Duodenal mucosa (tissue), 2 donors: Measurements from ENCODE around the gene PEX26.
"Not testable (repeated sequence)": the region's sequence is repeated elsewhere in the genome, so short reads cannot be mapped to it uniquely, and the experiment has no call there.

Source experiments
- H3K27ac ChIP-seq: one replicate; pipeline ENCODE4 v1.7.0; 2013; ENCODE audit warnings: low read depth, low read length
- H3K27me3 ChIP-seq, 2 donors: one replicate each; pipeline ENCODE4 v1.7.0; 2013; ENCODE audit warnings: low read length in 2 of 2, control low read depth in 1 of 2; ENCODE audit not compliant: insufficient read depth in 2 of 2, control insufficient read depth in 1 of 2
- H3K36me3 ChIP-seq, 2 donors: one replicate each; pipeline ENCODE4 v1.7.0; 2013; ENCODE audit warnings: low read length in 2 of 2, control low read depth in 1 of 2; ENCODE audit not compliant: insufficient read depth in 2 of 2, control insufficient read depth in 1 of 2
- H3K4me1 ChIP-seq, 2 donors: one replicate each; pipeline ENCODE4 v1.7.0; 2013; ENCODE audit warnings: low read length in 2 of 2, control low read depth in 1 of 2; ENCODE audit not compliant: insufficient read depth in 2 of 2, control insufficient read depth in 1 of 2
- H3K4me3 ChIP-seq, 2 donors: one replicate each; pipeline ENCODE4 v1.7.0; 2013; ENCODE audit warnings: low read length in 2 of 2, low read depth in 1 of 2
- H3K9ac ChIP-seq, 2 donors: one replicate each; pipeline ENCODE4 v1.7.0; 2013; ENCODE audit warnings: low read length in 2 of 2, low read depth in 1 of 2
- H3K9me3 ChIP-seq, 2 donors: one replicate each; pipeline ENCODE4 v1.7.0; 2013; ENCODE audit warnings: low read length in 2 of 2, control low read depth in 1 of 2; ENCODE audit not compliant: control insufficient read depth in 1 of 2

Gene PEX26

DNA sequence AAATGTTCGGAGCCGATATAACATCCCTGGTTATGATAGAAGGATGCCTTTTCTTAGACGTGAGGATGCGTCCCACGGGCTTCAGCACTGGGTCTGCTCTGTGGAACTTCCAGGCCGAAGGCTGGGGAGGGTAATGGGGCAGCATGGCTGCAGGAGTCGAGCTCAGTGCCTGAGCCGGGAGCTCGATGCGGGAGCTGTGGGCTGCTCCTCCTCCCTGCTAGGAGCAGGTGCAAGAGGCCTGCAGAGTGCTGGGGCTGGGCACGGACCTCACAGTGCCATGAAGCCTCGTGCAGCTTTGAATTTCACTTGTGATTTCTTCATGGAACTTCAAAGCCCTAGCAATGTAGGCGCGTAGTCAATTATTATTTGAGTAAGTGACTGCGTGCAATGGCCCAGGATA, 38.8 kb downstream of the PEX26 start:
- no peak overlapping the region for H3K27ac ChIP-seq

DNA sequence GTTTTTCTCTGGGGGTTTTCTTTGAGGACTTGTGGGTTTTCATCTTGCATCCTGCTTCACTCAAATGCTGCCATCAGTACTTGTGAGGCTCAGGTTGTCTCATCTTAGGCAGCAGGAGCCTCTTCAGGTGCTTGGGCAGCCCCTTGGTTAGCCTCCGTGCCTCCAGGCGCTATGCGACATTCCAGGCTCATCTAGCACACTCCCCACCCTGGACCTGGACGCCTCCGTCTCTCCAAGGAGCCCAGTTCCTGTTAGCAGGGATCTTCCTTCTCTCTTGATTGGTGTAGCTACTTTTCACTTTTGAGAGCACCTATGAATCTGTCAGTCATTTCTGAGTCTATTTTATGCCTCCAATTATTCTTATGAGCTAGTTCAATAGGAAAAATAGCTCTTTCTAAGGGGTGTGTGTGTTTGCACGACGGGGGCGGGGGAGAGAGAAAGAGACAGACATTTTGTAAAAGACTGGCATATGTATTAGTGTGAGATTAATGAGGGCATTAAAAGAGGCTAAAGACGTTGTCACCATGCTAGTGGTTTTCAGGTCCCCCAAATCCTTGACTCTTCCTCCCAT, 40.6 kb downstream of the PEX26 start:
- no peak overlapping the region for H3K9ac ChIP-seq
- H3K4me3 ChIP-seq, result no peak overlapping the region
- peaks cover 5 to 12% of the 10 kb centered on the region in 2 donors for H3K4me1 ChIP-seq
- H3K36me3 ChIP-seq, result peaks cover 0 to 2% of the 10 kb centered on the region in 2 donors
- no peak overlapping the region for H3K27ac ChIP-seq
- no peaks in the 10 kb centered on the region for H3K9me3 ChIP-seq
- no peaks in the 10 kb centered on the region for H3K27me3 ChIP-seq

More for the DNA sequence above, 38.8 kb downstream of the PEX26 start:
- no peak overlapping the region for H3K9ac ChIP-seq
- H3K9me3 ChIP-seq, result no peaks in the 10 kb centered on the region
- H3K4me3 ChIP-seq, result no peak overlapping the region
- H3K36me3 ChIP-seq, result no peaks in the 10 kb centered on the region
- peaks cover 5 to 12% of the 10 kb centered on the region in 2 donors for H3K4me1 ChIP-seq
- no peaks in the 10 kb centered on the region for H3K27me3 ChIP-seq

DNA sequence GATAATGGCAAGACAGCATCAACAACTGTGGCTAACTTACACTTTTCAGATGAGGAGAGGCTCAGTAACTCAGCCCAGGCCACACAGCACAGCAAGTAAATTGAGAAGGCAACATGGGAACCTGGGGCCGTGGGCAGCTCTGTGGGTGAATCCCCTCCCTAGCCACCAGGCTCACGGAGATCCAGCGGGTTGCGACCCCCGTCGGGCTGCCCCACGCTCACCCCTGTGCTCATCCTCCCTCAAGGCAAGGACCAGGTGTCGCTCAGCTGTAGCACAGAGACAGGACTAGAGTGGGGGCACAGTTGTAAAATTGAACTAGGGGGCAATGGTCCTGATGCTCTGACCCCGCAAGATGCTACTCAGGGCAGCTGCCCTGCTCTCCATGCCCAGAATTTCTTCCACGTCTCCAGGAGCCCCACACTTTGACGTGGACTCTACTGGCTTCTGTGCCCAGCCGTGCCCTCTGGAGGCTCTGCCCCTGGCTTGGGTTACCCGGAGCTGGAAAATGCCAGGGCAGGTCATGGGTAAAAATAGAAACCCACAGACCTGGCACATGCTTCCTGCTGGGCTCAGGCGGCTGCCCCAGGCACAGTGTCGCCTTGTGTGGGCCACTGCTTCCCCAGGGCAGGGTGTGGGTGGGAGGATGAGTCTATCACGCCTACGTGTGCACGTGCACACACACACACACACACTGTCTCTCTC, 41.8 kb downstream of the PEX26 start:
- H3K4me3 ChIP-seq, result no peak overlapping the region
- H3K27ac ChIP-seq, result no peak overlapping the region
- H3K27me3 ChIP-seq, result no peaks in the 10 kb centered on the region
- peaks cover under 1 to 2% of the 10 kb centered on the region in 2 donors for H3K4me1 ChIP-seq
- no peaks in the 10 kb centered on the region for H3K9me3 ChIP-seq
- peaks cover 0 to 5% of the 10 kb centered on the region in 2 donors for H3K36me3 ChIP-seq
- H3K9ac ChIP-seq, result no peak overlapping the region

DNA sequence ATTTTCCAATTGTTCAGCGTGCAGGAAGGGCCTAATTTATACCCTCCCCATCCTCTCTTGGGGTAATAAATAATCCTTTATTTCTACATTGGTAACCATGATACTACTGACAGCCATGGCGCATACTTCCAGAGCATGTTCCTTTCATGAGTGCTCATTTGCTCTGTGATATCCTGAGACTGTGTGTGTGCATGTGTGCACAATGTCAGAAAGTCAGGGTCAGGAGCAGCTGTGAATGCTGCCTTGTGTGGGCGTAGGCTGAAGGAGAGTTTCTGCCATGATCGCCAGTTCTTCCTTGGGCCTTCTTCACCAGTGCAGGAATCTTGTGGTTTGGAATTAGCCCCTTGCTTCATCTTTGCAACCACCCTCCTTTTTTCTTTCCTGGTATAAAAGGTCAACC, 43.1 kb downstream of the PEX26 start:
- H3K27me3 ChIP-seq, result no peaks in the 10 kb centered on the region
- H3K4me3 ChIP-seq, result no peak overlapping the region
- no peak overlapping the region for H3K9ac ChIP-seq
- no peaks in the 10 kb centered on the region for H3K4me1 ChIP-seq
- H3K27ac ChIP-seq, result no peak overlapping the region
- H3K9me3 ChIP-seq, result no peaks in the 10 kb centered on the region
- H3K36me3 ChIP-seq, result peaks cover 0 to 5% of the 10 kb centered on the region in 2 donors

DNA sequence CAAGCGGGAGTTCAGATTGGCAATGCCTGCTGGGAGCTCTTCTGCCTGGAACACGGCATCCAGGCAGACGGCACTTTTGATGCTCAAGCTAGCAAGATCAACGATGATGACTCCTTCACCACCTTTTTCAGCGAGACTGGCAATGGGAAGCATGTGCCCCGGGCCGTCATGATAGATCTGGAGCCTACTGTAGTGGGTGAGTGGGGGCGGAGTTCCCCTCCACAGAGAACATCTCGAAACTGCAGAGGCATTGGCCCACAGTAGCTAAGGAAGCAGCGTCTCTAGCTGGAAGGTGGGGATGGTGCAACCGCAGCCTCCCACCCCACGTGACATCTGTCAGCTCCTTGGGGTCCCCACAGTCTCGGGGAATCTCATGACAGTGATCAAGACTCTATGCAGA, 43.7 kb downstream of the PEX26 start:
- H3K27ac ChIP-seq, result no peak overlapping the region
- H3K27me3 ChIP-seq, result no peaks in the 10 kb centered on the region
- no peak overlapping the region for H3K9ac ChIP-seq
- no peaks in the 10 kb centered on the region for H3K9me3 ChIP-seq
- H3K4me1 ChIP-seq, result no peaks in the 10 kb centered on the region
- peaks cover 1 to 8% of the 10 kb centered on the region in 2 donors for H3K36me3 ChIP-seq
- no peak overlapping the region for H3K4me3 ChIP-seq

DNA sequence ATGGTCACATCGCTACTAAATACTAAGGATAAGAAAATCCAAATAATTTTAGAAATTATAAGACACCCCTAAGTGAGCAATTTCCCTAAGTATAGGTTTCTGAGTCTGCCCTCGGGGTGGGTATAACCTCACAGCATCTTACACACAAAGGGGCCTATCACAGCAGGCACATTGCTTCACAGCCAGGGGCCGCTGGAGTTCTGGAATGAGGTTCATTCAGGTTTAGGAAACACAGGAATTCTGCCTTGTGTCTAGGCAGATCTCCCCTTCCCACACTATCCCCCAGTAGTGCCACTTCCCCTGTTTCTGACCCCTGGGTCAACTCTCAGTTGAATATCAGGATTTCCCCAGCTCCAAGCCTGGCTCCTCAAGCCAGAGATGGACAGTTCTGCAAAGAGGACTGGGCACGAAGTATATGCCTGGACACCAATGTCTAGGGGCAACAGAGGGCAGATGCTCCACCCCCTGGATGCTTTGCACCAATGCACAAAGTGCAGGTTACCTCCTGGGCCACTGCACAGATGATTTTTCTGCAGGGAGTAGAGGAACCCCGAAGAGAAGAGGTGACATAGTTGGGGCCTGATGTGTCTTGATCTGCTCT, 44.3 kb downstream of the PEX26 start:
- Histone ChIP-seq H3K9ac (no peak overlapping the region), H3K27me3 (no peaks in the 10 kb centered on the region), H3K9me3 (no peaks in the 10 kb centered on the region), H3K36me3 (peaks cover 7 to 13% of the 10 kb centered on the region in 2 donors), H3K4me1 (no peaks in the 10 kb centered on the region), H3K27ac (no peak overlapping the region), H3K4me3 (no peak overlapping the region)

DNA sequence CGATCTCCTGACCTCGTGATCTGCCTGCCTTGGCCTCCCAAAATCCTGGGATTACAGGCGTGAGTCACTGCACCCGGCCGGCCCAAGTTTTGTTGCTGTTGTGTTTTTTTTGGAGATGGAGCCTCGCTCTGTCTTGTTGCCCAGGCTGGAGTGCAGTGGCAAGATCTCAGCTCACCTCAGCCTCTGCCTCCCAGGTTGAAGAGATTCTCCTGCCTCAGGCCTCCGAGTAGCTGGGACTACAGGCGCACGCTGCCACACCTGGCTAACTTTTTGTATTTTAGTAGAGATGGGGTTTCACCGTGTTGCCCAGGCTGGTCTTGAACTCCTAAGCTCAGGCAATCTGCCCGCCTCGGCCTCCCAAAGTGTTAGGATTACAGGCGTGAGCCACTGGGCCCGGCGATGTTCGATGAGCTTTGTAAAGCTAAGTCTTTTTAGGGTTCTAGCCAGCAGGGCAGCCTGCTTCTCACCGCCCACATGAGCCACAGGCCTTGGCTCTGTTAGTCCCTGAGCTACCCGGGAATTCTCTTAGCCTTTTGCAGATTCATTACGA, 45.8 kb downstream of the PEX26 start:
- H3K9ac ChIP-seq, H3K4me3 ChIP-seq, H3K9me3 ChIP-seq, H3K4me1 ChIP-seq, H3K27me3 ChIP-seq, H3K27ac ChIP-seq: not testable (repeated sequence)
- H3K36me3 ChIP-seq, result peaks cover 8 to 15% of the 10 kb centered on the region in 2 donors

DNA sequence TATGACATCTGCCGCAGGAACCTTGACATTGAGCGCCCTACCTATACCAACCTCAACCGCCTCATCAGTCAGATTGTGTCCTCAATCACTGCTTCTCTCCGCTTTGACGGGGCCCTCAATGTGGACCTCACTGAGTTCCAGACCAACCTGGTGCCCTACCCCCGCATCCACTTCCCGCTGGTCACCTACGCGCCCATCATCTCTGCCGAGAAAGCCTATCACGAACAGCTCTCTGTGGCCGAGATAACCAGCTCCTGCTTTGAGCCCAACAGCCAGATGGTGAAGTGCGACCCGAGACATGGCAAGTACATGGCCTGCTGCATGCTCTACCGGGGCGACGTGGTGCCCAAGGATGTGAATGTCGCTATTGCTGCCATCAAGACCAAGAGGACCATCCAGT, 48.8 kb downstream of the PEX26 start:
- Histone ChIP-seq H3K27ac (no peak overlapping the region), H3K4me3 (no peak overlapping the region), H3K9me3 (no peaks in the 10 kb centered on the region), H3K4me1 (no peaks in the 10 kb centered on the region), H3K36me3 (peaks cover 8 to 15% of the 10 kb centered on the region in 2 donors), H3K27me3 (no peaks in the 10 kb centered on the region), H3K9ac (no peak overlapping the region)

DNA sequence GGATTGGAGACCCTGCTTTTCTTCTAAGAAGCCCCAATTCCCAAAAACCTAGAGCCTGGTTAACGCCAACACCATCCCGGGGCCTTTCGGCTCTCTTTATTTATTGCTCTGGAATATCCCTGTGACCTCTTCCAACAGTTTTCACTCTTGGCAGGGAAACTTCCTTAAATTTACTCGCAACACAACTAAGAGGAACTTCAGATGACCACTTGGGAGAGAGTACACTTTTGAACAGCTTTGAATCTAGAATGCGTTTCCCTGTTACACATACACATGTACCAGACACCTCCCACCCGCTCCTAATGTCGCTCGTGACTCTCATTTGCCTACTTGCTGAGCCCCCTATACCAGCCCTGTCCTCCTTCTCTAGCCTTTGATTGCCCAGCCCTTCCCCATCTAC, 52.2 kb downstream of the PEX26 start:
- no peaks in the 10 kb centered on the region for H3K4me1 ChIP-seq
- no peaks in the 10 kb centered on the region for H3K9me3 ChIP-seq
- no peaks in the 10 kb centered on the region for H3K27me3 ChIP-seq
- peaks cover 9 to 11% of the 10 kb centered on the region in 2 donors for H3K36me3 ChIP-seq
- H3K27ac ChIP-seq, result no peak overlapping the region
- no peak overlapping the region for H3K9ac ChIP-seq
- no peak overlapping the region for H3K4me3 ChIP-seq

DNA sequence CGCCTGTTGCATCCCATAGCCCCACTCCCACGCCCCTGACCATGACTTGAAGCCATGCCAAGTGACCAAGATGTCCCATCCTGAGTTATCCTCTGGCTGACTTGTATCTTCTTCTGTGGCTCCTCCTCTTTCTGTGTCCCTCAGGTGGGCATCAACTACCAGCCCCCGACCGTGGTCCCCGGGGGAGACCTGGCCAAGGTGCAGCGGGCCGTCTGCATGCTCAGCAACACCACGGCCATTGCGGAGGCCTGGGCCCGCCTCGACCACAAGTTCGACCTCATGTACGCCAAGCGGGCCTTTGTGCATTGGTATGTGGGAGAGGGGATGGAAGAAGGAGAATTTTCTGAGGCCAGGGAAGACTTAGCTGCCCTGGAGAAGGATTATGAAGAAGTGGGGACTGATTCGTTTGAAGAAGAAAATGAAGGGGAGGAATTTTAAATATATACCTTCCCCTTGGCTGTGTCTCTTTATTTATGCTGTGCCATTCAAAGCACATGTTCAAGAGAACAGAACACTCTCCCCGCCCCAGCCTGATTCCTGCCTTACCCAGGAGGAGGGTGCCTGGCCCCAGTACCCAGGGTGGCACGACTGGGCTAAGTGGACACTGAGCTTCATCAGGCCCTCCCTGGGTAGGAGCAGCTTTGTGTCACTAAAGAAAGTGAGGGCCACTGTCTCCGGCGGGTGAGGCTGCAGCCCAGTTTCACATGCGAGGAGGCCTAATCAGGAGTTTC, 53.1 kb downstream of the PEX26 start:
- no peak overlapping the region for H3K9ac ChIP-seq
- H3K36me3 ChIP-seq, result peaks cover 9 to 11% of the 10 kb centered on the region in 2 donors
- no peak overlapping the region for H3K27ac ChIP-seq
- no peaks in the 10 kb centered on the region for H3K9me3 ChIP-seq
- no peak overlapping the region for H3K4me3 ChIP-seq
- H3K4me1 ChIP-seq, result no peaks in the 10 kb centered on the region
- no peaks in the 10 kb centered on the region for H3K27me3 ChIP-seq
